Jurkat, Clone E6-1 (cell line): ENCODE data around the gene SWT1.
"Not testable (repeated sequence)": the region's sequence is repeated elsewhere in the genome, so short reads cannot be mapped to it uniquely, and the experiment has no call there.

Experiments
- DNase-seq: peaks from one replicate; pipeline ENCODE4 v3.0.0-alpha.2; 2011; ENCODE audit warnings: low read depth, low spot score
- H3K4me3 ChIP-seq: 2 replicates; pipeline ENCODE4 v1.5.1; 2011; ENCODE audit warnings: mild to moderate bottlenecking, low read length, control low read depth, moderate library complexity

SWT1 gene

GRCh38 chr1:185312361-185313138, 155.6 kb downstream of the SWT1 start:
- DNase-seq: no peak
- no peak overlapping the region for H3K4me3 ChIP-seq

GRCh38 chr1:185314411-185314810, 157.4 kb downstream of the SWT1 start:
- DNase-seq: no peak
- no peak overlapping the region for H3K4me3 ChIP-seq

- H3K4me3 ChIP-seq: peak overlapping the region; percentile 91
- no peak for DNase-seq
Observed at GRCh38 chr1:185315445-185316071, 158.6 kb downstream of the SWT1 start.

- H3K4me3 ChIP-seq: peak overlapping the region; percentile 91
- DNase-seq: peak; percentile 78
Observed at GRCh38 chr1:185316163-185317033, 159.4 kb downstream of the SWT1 start.

- DNase-seq: peak; percentile 96
Observed at GRCh38 chr1:185317034-185317885, 160.3 kb downstream of the SWT1 start, which contains the start of gene IVNS1ABP. TSS of gene IVNS1ABP (minus strand) at chr1:185317243. CDS start at chr1:185309493, 7,750 bp downstream.

GRCh38 chr1:185317886-185318310, 160.9 kb downstream of the SWT1 start:
- peak; percentile 53 for DNase-seq

More at GRCh38 chr1:185317034-185317885, 160.3 kb downstream of the SWT1 start, which contains the start of gene IVNS1ABP:
- H3K4me3 ChIP-seq: peak within 1 kb of the TSS; percentile 91

GRCh38 chr1:185318431-185319138, 161.6 kb downstream of the SWT1 start:
- peak overlapping the region; percentile 72 for H3K4me3 ChIP-seq
- DNase-seq: no peak

More at GRCh38 chr1:185317886-185318310, 160.9 kb downstream of the SWT1 start:
- peak overlapping the region; percentile 72 for H3K4me3 ChIP-seq

- DNase-seq: no peak
- no peak overlapping the region for H3K4me3 ChIP-seq
Observed at GRCh38 chr1:185319139-185319475, 162.1 kb downstream of the SWT1 start.

- H3K4me3 ChIP-seq, DNase-seq: not testable (repeated sequence)
Observed at GRCh38 chr1:185321104-185321503, 164.1 kb downstream of the SWT1 start.

GRCh38 chr1:185321653-185322221, 164.8 kb downstream of the SWT1 start:
- not testable (repeated sequence) for H3K4me3 ChIP-seq, DNase-seq

GRCh38 chr1:185322636-185323035, 165.7 kb downstream of the SWT1 start:
- H3K4me3 ChIP-seq: no peak overlapping the region
- DNase-seq: no peak

GRCh38 chr1:185324118-185324517, 167.2 kb downstream of the SWT1 start:
- no peak overlapping the region for H3K4me3 ChIP-seq
- no peak for DNase-seq

GRCh38 chr1:185325413-185325812, 168.4 kb downstream of the SWT1 start:
- DNase-seq: no peak
- no peak overlapping the region for H3K4me3 ChIP-seq

- no peak for DNase-seq
- no peak overlapping the region for H3K4me3 ChIP-seq
Observed at GRCh38 chr1:185328255-185328654, 171.3 kb downstream of the SWT1 start.

GRCh38 chr1:185334182-185334581, 177.2 kb downstream of the SWT1 start:
- DNase-seq: no peak
- H3K4me3 ChIP-seq: no peak overlapping the region

GRCh38 chr1:185337246-185337645, 180.3 kb downstream of the SWT1 start:
- no peak overlapping the region for H3K4me3 ChIP-seq
- DNase-seq: no peak

GRCh38 chr1:185338719-185339622, 182.0 kb downstream of the SWT1 start:
- no peak overlapping the region for H3K4me3 ChIP-seq
- peak; percentile 91 for DNase-seq
